HG03060 (cell line): ENCODE data around the gene CHD2.
"Not testable (repeated sequence)": the region's sequence is repeated elsewhere in the genome, so short reads cannot be mapped to it uniquely, and the experiment has no call there.

Experiments
- ATAC-seq: cut with Tn5 transposase; IDR thresholded peaks from one replicate; pipeline ENCODE4 v1.9.1; 2021; ENCODE audit warnings: low read depth, moderate number of reproducible peaks; ENCODE audit not compliant: unreplicated experiment

The CHD2 gene

DNA sequence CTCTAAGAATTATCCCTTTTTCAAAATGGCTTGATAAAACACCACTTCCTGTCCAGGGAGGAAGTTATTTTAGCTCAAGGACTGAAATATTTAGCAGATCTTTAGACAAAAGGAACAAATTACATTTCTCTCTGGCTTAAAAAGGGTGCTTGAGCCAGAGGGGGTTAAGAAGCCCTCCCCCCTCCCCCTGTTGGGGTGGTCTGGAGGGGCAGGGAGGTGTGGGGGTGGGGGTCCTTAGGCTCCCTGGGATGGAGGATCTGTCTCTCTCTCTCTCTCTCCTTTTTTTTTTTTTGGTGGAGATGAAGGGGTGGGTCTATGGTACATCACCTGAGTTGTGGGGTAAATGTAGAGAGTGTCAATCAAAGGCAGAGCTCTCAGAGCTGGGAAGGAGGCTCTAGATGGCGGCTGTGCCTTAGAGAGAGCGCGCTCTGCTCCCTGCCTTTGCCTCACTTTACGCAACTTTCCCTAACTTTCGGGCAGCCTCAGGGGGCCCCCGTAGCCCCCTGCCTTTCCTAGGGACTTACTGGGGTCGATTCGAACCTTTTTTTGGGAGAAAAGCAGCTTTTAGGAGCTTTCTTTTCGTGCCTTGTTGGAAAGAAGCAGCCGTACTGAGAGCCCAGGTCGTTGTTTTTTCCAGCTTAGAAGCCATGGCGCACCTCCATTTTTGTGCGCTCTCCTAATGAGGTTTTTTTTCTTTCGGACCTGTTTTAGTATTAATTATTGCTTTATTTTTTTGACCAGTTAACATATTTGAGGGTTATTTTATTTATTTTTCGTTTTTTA, at the start of gene CHD2:
Gene CHD2 (plus strand): TSS at position 377 of the 783 bp plus-strand sequence. CDS start 914 bp downstream, outside the sequence.
- peak; percentile 68 for ATAC-seq

GRCh38 chr15:92853222-92853621, 46.9 kb upstream of the CHD2 start:
- no peak for ATAC-seq

DNA sequence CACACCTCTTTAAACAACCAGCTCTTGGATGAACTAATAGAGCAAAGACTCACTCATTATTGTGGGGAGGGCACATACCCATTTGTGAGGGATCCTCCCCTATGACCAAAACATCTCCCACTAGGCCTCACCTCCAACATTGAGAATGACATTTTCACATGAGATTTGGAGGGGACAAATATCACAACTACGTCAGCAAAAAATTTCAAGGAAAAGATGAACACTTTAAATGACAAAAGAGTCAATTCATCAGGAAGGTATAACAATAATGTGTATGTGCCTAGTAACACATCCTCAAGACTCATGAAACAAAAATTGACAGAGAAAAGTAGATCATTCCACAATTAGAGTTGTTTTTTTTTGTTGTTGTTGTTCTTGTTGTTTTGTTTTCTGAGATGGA, 38.4 kb upstream of the CHD2 start:
- no peak for ATAC-seq

DNA sequence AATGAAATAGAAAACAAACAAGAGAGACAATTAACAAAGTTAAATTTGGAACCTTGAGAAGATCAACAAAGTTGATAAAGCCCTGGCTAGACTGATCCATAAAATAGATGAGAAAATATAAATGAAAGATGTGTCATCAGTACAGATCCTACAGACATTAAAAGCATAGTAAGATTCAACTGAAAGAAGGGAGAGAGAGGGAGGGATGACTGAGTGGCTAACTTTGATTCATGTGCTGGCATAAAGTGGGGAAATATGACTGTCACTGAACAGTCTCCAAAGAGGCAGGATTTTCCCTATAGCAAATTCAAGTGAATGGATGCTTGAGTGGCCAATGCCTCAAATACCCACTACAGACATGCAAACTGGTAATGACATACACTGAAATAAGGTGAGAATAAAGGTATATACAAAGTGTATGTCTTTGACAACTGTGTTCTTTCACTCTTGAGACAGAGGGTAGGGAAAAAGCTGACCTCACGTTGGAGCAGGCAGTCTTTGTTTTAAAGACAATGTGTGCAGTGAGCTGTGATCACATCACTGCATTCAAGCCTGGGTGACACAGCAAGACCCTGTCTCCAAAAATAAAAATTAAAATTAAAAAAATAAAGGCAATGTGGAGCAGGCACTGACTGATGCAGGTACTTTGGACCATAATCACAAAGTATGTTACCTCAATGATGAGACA, 35.9 kb upstream of the CHD2 start:
- no peak for ATAC-seq

DNA sequence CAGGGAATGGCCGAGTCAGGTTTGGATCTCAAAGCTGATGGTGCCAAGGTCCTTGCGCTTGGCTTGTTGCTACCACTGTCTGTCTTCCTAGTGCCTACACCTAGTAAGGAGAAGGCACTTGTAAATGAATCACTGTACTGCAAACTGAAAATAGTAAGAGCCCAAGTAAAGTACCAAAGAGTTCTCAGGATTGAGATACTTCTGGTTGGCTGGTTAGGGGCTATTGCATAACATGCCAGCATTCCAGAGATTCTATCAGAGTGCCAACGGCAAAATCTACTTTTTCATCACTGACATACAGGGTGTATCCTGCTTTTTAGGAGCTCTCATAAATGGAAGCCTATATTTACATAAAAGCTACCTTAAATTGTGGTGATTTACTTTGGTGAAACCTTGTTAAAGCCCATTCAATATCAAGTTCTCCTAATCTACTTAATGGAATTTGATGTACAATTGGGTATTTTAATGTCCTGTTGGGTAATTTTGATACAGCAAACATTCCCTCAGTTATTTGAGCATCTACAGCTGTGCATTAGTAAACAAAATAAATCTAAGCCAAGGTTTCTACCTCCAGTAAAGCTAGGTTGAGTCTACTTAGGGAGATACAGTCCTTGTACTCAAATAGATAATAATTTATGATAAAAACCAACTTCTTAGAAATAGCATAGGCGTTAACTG, 30.7 kb upstream of the CHD2 start:
- no peak for ATAC-seq

DNA sequence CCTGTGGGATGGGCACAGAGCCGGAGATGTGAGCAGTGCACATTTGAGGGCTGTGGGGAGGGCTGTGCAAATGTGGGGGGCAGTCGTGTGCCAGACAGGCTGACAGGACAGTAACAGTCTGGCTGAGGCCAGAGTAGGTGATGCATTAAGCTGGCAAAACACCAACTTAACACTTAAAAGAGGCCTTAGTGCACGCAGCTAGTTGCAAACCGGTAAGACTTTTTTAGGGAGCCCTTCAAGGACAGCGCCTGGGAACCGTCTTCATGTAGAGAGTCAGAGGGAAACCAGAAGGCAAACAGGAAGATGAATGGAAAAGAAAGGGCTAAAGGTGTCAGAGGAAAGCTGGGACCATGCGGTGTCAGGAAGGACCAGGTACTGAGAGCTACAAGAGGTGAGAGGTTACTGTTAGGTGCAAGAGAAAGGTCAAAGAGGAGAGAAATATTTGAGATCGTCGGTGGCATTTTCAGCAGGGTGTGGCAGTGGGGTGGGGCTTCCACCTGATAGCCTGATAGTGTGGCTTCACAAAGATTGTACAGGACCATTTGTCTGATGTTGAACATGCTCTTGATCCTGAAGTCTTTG, 30.0 kb upstream of the CHD2 start:
- ATAC-seq: no peak

GRCh38 chr15:92872967-92873366, 27.2 kb upstream of the CHD2 start:
- not testable (repeated sequence) for ATAC-seq

DNA sequence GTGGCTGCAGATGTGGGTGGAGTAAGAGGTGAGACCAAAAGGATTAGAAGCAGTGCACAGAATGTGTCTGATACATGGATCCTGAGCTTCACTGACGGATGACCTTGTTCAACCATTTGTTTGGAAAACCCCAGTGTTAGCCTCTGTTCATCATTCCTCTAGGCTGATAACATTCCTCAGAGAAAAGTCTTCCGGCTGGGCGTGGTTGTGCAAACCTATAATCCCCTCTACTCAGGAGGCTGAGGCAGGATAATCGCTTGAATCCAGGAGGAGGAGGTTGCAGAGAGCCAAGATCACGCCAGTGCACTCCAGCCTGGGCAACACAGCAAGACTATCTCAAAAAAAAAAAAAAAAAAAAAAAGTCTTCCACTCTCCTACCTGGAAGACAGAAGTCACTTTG, 23.1 kb upstream of the CHD2 start:
- no peak for ATAC-seq

DNA sequence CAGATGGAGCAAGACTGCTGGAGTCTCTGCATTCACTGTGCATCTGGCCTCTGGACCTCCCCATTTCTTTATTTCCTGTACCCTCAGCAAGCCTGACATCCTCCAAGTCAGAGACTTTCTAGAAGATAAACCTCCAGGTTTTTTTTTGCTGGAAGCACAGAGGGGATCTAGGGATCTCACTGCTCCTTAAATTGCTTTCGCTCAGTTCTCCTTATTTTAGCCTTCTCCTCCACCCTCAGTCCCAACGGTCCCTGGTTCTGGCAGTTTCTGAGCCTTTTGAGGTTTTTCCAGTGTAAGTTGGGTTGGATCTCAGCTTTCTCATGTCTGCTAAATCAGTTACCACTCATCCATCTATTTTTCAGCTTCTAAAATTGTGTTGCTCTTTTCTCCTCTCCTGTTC, 22.7 kb upstream of the CHD2 start:
- no peak for ATAC-seq

DNA sequence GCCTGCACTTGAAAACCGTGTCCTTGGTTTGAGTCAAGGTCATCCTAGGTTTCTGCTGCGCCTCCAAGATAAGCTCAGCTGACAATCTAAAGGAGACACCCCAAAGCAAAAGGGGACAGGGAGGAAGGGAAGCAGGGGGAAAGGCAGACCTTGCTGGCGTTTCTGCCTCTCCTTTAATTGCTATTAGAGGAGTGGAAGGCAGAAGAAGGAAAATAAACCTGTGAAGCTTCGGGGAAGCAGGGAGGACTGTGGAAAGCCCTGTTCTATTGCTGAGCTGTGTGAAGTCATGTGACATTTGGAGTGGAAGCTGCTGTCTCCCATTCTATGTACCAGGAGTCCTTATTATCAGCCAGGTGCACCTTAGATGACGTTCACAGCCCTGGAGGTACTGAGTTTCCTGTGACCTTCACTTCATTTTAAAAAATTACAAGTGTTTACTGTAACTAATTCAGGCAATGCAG, 21.5 kb upstream of the CHD2 start:
- ATAC-seq: no peak

GRCh38 chr15:92879949-92880725, 20.0 kb upstream of the CHD2 start:
- no peak for ATAC-seq

GRCh38 chr15:92880796-92881195, 19.3 kb upstream of the CHD2 start:
- ATAC-seq: no peak

GRCh38 chr15:92881211-92881754, 18.8 kb upstream of the CHD2 start:
- ATAC-seq: no peak

- ATAC-seq: peak; percentile 96
These were observed 18.1 kb upstream of the CHD2 start for GRCh38 chr15:92881802-92882696.

DNA sequence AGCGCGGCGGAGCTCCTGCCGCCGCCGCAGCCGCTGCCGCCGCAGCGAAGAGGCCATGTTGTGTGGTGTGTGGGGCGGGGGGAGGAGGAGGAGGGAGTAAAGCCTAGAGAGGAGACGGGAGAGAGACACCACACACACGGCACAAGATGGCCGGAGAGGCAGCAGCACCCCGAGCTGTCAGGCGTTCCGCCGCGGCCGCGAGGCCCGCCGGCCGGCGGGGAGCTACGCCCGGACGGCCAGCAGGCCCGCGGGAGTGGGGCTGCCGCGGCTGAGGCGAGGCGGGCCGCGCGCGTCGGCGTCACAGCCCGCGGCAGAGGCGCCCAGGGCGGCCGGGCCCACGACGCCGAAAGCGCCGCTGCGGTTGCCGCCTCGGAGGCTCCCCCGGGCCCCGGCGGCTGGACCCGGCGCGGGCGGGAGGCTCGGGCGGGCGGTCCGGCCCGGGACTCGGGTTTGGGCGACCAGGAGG, 17.4 kb upstream of the CHD2 start:
- ATAC-seq: peak; percentile 31

DNA sequence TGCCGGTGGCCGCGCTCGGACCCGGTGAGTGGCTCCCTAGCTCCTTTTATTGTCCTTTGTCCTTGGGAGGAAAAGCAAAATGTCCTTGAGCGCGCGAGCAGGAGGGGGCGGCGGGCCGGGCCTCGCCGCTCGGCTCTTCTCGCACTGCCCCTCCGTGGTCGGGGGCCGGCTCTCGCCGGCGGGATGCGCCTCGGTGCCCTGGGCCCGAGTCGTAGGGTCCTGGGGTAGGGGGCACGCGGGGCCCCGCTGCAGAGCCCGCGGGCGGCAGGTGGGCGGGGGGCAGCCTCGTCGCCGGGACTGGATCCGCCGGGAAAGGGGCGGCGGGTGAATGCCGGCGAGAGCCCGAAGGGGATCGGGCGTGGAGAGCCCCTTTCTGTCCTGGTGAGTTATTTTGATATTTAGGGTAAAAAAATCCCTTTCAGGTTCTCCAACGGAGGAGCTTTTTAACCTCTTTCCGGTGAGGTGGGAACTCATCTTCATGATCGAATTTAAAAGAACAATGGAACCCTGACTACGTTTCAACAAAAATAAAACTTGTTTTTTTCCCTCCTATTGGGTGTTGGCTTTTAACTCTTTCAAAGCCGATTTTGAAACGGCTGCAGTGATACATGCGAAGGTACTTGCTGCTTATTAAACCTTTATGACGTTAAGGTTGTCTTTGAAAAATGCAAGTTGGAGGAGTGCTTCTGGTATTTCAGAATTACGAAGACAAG, 16.8 kb upstream of the CHD2 start:
- ATAC-seq: no peak

GRCh38 chr15:92883876-92884435, 16.2 kb upstream of the CHD2 start:
- no peak for ATAC-seq
